ENCODE measurements around the gene TRIM33. TPM values are rescaled to one million over a fixed set of nuclear protein-coding genes. Genes with fewer than 3 reads are reported as not detected.
"Not testable (repeated sequence)": the region's sequence is repeated elsewhere in the genome, so short reads cannot be mapped to it uniquely, and the experiment has no call there.

TRIM33 gene
- total RNA-seq, 1 experiment from 2014 or later, result 38.7 TPM

- Histone ChIP-seq H3K4me1 (replicated peaks; ENCODE audit: insufficient read depth) (no peaks in the 10 kb centered on the region), H4K20me1 (ENCODE audit: insufficient read depth) (no peaks in the 10 kb centered on the region), H3K4me3 (no peak overlapping the region), H3K27me3 (ENCODE audit: insufficient read depth, low read depth) (no peaks in the 10 kb centered on the region), H3K36me3 (ENCODE audit: low read depth) (no peaks in the 10 kb centered on the region), H3K79me2 (ENCODE audit: low read depth) (no peaks in the 10 kb centered on the region), H2AFZ (no peak overlapping the region), H3F3A (ENCODE audit: insufficient read depth, low read depth) (no peaks in the 10 kb centered on the region; the same call in 1 of the 2 replicates), H3K4me2 (no peak overlapping the region), H3K27ac (no peak overlapping the region), H3K9me2 (ENCODE audit: insufficient read depth) (no peaks in the 10 kb centered on the region), H3K9me3 (ENCODE audit: insufficient read depth, low read depth) (peaks cover 8% of the 10 kb centered on the region; the same call in 1 of the 2 replicates)
- ChIA-PET CTCF (no interaction called here), POLR2A (ENCODE audit: unreplicated experiment) (no interaction called here)
- no peak for DNase-seq
- intact Hi-C loops (cut with micrococcal nuclease; ENCODE audit: unreplicated experiment), result no loop called here
- no TSS peak for BruUV-seq (replicated peaks)
- TF ChIP-seq EZH2 (IDR thresholded peaks at IDR 0.05; ENCODE audit: low read depth), result no peak
- TF ChIP-seq CTCF (conservative IDR thresholded peaks at IDR 0.05), result no peak
Measured at GRCh38 chr1:114368560-114369255, 142.3 kb downstream of the TRIM33 start.

GRCh38 chr1:114367810-114368209 lies 143.2 kb downstream of the TRIM33 start:
- Histone ChIP-seq H3K4me1 (replicated peaks; ENCODE audit: insufficient read depth) (no peaks in the 10 kb centered on the region), H3K27ac (no peak overlapping the region), H3K9me2 (ENCODE audit: insufficient read depth) (no peaks in the 10 kb centered on the region), H4K20me1 (ENCODE audit: insufficient read depth) (no peaks in the 10 kb centered on the region), H3K27me3 (ENCODE audit: insufficient read depth, low read depth) (no peaks in the 10 kb centered on the region), H3K9me3 (ENCODE audit: insufficient read depth, low read depth) (peaks cover 9% of the 10 kb centered on the region), H3K4me3 (no peak overlapping the region), H3K36me3 (ENCODE audit: low read depth) (no peaks in the 10 kb centered on the region), H3F3A (ENCODE audit: insufficient read depth, low read depth) (no peaks in the 10 kb centered on the region), H3K4me2 (no peak overlapping the region), H3K79me2 (ENCODE audit: low read depth) (no peaks in the 10 kb centered on the region), H2AFZ (no peak overlapping the region)
- intact Hi-C loops (cut with micrococcal nuclease; ENCODE audit: unreplicated experiment), result no loop called here
- no TSS peak for BruUV-seq (replicated peaks)
- POLR2A ChIA-PET (ENCODE audit: unreplicated experiment), result no interaction called here
- DNase-seq, result no peak
- CTCF ChIA-PET, result no interaction called here
- no peak for TF ChIP-seq CTCF (conservative IDR thresholded peaks at IDR 0.05)
- no peak for TF ChIP-seq EZH2 (IDR thresholded peaks at IDR 0.05; ENCODE audit: low read depth)

- intact Hi-C loops (cut with micrococcal nuclease; ENCODE audit: unreplicated experiment); H3K36me3 ChIP-seq (ENCODE audit: low read depth); H3F3A ChIP-seq (ENCODE audit: insufficient read depth, low read depth); H3K4me3 ChIP-seq; H3K79me2 ChIP-seq (ENCODE audit: low read depth); H3K4me1 ChIP-seq (replicated peaks; ENCODE audit: insufficient read depth); H3K27ac ChIP-seq; H3K27me3 ChIP-seq (ENCODE audit: insufficient read depth, low read depth); H3K4me2 ChIP-seq; BruUV-seq (replicated peaks); POLR2A ChIA-PET (ENCODE audit: unreplicated experiment); H2AFZ ChIP-seq; H4K20me1 ChIP-seq (ENCODE audit: insufficient read depth); DNase-seq; CTCF ChIA-PET; H3K9me2 ChIP-seq (ENCODE audit: insufficient read depth): not testable (repeated sequence)
- peaks cover 19% of the 10 kb centered on the region for H3K9me3 ChIP-seq (ENCODE audit: insufficient read depth, low read depth)
Measured at GRCh38 chr1:114363230-114363629, 147.8 kb downstream of the TRIM33 start.

- intact Hi-C loops (cut with micrococcal nuclease; ENCODE audit: unreplicated experiment), result no loop called here
- TF ChIP-seq CTCF (conservative IDR thresholded peaks at IDR 0.05), result no peak
- no peak for TF ChIP-seq EZH2 (IDR thresholded peaks at IDR 0.05; ENCODE audit: low read depth)
- CTCF ChIA-PET, result no interaction called here
Measured at GRCh38 chr1:114359791-114360190, 151.2 kb downstream of the TRIM33 start.

More at GRCh38 chr1:114359791-114360190, 151.2 kb downstream of the TRIM33 start:
- POLR2A ChIA-PET (ENCODE audit: unreplicated experiment), result no interaction called here
- no peak overlapping the region for H3K4me3 ChIP-seq
- H3K9me3 ChIP-seq (ENCODE audit: insufficient read depth, low read depth), result peaks cover 19% of the 10 kb centered on the region
- H3K79me2 ChIP-seq (ENCODE audit: low read depth), result no peaks in the 10 kb centered on the region
- no peak for DNase-seq
- no peaks in the 10 kb centered on the region for H4K20me1 ChIP-seq (ENCODE audit: insufficient read depth)
- H2AFZ ChIP-seq, result no peak overlapping the region
- no peaks in the 10 kb centered on the region for H3K36me3 ChIP-seq (ENCODE audit: low read depth)
- no peaks in the 10 kb centered on the region for H3K9me2 ChIP-seq (ENCODE audit: insufficient read depth)
- no peak overlapping the region for H3K4me2 ChIP-seq
- no TSS peak for BruUV-seq (replicated peaks)
- no peaks in the 10 kb centered on the region for H3F3A ChIP-seq (ENCODE audit: insufficient read depth, low read depth)
- no peaks in the 10 kb centered on the region for H3K4me1 ChIP-seq (replicated peaks; ENCODE audit: insufficient read depth)
- H3K27me3 ChIP-seq (ENCODE audit: insufficient read depth, low read depth), result no peaks in the 10 kb centered on the region
- H3K27ac ChIP-seq, result no peak overlapping the region

Data from PC-9 (cell line).